COR-L47 (cell line): ENCODE measurements around the gene DGCR2.
"Not testable (repeated sequence)": the region's sequence is repeated elsewhere in the genome, so short reads cannot be mapped to it uniquely, and the experiment has no call there.

Experiments used
- DNase-seq: peaks from one replicate; lab custom pipeline; 2025; lab: John Stamatoyannopoulos, UW

DGCR2 gene

DNA sequence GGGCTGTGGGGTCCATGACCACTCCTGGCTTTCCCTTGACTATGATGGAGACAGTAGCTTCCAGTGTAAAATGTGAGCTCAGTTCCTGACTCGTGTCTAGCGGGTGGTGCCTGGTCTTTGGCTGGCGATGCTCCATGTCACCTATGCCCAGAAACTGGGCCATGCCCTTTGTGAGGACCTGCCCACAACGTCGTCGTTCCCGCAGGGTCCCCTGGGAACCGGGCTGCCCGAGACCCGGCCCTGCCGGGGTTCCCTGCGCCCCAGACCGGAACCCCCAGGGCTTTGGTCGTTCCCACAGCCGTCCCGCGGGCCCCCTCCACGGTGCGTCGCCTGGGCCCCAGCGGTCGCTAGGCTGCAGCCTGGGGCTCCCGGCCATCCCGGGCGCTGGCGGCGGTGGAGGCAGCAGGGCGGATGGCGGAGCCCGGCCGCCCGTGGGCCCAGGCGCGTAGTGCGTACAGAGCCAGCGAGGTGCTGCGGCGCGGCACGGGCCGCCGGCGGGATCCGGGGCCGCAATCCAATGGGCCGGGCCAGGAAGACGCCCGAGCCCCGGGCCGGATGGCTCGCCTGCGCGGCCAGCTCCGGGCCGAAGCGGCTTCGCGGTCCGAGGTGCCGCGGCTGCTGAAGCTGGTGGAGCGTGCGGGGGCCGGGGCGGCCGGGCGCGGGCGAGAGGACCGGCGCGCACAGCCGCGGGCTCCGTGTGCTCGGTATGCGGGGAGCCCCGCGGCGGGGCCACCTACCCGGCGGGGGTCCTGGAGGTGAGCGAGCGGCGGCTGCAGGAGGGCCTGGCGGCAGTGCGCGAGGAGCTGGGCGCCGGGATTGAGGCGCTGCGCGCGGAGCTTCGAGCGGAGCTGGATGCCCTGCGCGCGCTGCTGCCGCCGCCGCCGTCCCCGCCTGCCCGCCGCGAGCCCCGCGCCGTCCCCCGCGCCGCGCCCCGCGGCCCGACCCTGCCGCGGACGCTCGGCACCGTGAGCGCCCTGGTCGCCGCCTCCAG is 92.8 kb downstream of the DGCR2 start:
- DNase-seq: not testable (repeated sequence)

DNA sequence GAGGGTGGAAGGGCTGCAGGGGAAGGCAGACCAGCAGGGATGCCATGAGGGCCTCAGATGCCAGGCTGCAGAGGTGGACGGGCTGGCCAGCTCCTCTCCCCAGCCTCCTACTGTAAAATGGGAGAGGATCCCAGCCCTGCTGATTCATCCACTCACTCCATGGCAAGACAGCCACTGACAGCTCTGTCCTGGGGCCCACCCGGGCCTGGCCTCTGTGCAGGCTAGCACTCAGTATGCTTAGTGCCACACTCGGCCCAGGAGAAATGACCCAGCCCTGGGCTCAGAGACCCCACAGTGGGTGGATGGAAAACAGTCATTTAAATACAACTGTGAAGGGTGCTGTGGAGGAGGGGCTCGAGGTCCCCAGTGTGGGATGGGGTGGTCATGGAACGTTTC is 94.2 kb downstream of the DGCR2 start:
- DNase-seq: not testable (repeated sequence)

DNA sequence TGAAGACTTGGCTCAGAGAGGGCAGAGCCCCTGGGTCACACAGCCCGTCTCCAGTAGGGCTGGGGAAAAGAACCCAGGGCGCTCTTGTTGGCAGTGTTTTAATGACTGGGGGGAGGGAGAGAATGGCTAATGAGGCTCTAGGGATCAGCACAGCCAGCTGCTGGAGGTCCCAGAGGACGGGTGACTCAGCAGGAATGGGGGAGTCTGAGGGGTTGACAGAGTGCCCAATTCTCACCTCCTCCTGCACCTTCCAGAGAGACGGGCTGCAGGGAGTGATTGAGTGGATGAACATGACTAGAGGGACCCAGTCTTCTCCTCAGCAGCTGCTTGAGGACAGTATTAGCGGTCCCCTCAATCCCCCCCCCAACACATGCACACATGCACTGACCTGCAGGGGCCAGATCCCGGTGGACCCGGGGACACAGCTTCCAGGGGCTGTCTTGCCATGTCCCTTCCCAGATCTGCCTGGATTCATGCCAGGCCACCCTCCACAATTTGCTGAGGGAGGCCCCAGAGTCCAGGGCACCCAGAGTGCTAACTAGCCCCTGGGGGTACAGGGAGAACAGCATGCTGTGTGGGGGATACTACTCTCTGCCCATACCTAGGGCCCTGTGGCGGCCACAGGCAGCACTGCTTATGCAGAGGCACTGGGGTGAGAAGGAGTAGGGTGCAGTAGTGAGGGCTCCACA is 94.7 kb downstream of the DGCR2 start:
- not testable (repeated sequence) for DNase-seq

DNA sequence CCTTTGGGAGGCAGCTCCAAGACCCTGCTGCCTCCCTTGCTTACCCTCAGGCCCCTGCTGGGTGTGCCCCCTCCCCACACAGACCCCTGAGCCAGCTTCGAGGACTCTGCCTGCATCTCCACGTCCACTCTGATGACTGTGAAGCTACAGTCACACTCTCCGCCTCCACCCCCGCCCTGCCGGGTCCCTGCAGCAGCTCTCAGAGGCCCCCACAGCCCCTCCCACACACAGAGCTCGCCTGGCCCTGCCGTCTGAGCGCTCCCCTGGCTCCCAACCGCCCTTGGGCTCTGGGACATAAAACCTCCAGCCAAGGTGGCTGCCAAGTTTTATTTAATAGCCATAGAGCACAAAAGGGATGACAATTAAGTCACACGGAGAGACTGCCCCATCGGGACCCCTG is 96.1 kb downstream of the DGCR2 start:
- DNase-seq: not testable (repeated sequence)

DNA sequence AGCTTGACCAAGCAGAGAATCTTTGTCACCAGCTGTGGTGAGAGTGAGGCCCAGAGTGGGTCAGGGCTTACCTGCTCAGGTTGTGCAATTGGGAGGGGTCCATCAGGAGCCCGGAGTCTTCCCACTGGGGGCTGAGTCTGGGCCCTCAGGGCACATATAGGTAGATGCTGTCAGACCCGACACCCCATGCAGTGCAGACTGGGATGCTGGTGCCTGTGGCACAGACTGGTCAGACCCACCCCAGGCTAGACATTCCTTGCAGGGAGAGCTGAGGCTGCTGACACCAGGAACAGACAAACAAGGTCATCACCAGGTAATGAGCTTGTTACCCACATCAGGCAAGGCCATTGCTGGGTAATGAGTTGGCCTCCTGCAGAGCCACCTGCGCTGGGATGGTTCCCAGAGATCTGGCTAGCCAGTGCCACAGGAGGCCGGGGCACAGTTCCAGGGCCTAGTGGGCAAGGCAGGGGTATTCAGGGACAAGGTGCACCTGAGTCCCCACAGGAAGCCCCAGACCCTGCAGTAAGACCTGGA is 97.2 kb downstream of the DGCR2 start:
- DNase-seq: peak; percentile 67

DNA sequence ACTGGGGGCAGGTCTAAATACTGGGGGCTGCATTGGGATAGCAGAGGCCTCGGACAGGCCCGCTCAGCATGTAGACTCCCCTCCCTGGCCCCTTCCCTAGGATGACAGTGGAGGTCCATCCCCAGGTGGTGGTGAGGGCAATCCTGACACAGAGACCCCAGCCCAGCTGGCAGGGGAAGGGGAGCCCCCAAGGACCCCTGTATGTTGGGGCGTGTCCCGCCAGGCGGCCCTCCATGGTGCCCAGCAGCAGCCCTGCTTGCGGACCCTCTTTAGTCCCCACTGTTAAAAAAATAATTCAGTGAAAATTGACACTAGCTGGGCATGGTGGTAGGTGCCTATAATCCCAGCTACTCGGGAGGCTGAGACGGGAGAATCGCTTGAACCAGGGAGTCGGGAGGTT is 98.3 kb downstream of the DGCR2 start:
- DNase-seq: not testable (repeated sequence)

DNA sequence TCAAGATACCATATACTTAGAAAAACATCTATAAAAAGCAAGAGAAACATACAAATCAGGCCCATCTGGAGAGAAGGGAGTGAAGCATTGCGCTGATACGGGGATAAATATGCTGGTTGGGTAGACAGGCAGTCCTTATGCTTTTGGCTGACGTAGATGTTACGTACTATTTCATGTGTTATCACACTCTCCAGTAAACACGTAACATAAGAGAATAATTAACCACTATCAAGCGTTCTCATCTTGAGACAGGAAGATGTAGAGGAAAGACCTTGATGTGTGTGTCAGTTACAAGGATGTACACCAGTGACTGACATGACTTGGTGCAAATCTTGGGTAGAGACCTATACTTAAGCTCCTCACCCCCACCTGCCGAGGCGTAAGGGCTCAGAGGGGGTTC is 99.5 kb downstream of the DGCR2 start:
- no peak for DNase-seq

DNA sequence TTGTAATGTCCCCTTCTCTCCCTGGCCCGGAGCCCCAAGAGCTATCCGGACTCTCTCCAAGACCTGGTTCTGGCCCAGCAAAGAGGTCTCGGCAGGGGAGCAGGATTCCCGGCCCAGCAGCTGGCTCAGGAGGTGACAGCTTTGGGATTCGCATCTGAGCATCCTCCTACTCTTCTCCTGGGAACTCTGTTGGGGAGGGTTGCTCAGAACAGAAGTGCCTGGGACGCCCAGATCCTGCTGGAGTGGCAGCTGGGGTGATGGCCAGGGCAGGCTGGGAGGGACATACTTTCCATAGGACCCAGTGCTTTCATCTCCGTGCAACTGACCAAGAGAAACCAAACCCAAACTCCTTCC is 102.6 kb downstream of the DGCR2 start:
- no peak for DNase-seq

DNA sequence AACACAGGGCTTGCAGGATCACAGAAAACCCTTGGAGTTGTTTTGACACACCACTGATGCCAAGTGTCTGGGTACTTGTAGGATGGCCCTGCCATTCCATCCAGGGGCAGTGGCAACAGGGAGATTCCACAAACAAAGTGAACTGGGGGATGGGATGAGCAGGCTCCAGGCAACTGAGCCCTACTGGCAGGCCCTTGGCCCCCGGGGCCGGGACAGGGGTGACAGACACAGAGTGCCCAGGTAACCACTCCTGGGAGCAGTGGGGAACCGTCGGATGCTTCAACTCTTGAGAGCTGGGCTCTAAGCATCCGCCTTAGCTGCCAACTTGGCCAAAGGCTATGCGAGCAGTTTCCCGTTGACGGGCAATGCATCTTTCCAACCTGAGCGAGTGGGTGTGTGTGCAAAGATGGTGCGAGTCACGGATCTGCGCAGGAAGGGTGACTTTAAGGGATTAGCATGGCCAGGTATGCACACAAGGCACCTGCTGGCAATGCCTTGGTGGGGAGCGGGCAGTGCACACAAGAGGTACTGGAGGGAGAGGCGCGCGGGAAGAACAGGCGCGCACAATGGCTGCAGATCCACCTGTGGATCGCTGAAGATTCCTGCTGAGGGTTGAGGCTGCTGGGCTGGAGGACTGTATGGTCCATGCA is 103.1 kb downstream of the DGCR2 start:
- DNase-seq: no peak

DNA sequence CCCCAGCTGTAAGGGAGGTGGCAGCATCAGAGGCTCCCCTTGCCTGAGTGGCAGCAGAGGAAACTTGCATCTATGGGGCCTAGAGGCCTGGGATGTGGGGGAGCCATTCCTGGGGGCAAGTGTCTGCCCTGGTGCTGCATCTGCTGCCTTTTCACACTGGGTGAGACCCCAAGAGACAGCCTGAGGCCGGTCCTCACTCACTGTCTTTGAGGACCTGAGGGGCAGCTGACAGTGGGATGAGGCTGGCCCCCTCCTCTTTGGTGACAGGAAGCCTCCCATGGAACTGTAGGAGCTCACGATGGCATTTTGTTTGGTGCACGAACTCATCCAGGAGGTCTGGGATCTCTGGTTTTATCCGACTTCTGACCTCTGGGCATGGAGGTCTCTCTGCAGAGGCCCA is 104.0 kb downstream of the DGCR2 start:
- DNase-seq: no peak

DNA sequence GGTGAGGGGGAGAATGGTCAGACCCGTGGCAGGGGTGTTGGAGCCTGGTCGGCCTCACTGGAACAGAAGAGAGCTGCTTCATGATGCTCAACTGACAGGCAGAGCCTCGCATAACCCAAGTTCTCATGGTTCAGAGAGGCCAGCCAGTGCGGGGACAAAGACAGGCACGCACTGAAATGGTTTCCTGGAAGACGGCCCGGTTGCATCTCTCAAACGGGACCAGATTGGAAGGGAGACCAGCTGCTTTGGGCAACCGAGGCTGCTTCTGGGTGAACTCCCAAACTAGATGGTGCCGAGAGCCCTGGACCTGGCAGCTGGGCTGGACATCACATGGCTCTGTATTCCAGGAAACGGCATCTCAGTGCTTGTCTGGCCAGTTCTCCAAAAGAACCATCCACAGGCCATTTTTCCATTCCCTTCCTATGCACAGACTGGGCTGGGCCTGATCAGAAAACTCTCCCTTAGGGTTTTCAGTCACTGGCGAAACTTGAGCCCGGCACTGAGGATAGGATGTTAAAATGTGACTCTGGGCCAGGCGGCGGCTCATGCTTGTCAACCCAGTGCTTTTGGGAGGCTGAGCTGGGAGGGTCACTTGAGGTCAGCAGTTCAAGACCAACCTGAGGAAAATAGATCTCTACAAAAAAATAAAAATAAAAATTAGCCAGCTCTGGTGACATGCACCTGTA is 106.0 kb downstream of the DGCR2 start:
- DNase-seq: no peak

DNA sequence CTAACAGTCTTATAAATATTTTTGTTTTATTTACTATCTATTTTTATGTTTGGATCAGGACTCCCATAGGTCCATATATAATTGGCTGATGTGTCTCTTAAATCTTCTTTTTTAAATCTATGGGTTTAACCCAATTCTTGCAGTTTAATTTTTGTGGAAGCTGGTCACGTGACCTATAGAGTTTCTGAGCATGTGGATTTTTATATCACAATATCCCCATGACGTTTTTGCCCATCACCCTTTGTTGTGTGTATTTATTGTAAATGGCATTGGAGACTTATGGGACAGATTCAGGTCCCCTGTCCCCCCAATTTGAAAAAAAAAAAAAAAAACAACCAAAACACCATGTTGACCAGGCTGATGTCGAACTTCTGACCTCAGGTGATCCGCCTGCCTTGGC is 107.3 kb downstream of the DGCR2 start:
- no peak for DNase-seq

DNA sequence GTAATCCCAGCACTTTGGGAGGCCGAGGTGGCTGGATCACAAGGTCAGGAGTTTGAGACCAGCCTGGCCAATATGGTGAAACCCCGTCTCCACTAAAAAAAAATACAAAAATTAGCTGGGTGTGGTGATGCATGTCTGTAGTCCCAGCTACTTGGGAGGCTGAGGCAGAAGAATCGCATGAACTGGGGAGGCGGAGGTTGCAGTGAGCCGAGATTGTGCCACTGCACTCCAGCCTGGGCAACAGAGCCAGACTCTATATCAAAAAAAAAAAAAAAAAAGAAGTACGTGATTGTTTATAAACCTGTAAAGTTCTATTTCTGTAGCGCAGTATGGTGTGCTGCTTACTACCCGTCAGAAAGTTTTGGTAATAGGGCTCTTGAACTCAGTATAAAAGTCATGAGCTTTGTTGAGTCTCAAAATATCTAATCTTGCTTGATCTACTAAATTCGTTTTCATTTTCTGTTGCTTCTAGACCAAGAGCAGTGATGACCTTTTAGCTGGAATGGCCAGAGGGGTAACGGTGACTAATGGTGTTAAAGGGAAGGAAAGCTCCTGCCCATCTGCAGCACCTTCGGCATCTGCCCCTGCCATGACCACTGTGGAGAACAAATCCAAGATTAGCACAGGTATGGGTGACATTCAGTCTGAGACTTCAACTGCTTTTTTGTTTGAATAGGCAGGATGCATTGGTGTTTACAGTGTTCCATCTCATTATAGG is 108.2 kb downstream of the DGCR2 start:
- DNase-seq: not testable (repeated sequence)

DNA sequence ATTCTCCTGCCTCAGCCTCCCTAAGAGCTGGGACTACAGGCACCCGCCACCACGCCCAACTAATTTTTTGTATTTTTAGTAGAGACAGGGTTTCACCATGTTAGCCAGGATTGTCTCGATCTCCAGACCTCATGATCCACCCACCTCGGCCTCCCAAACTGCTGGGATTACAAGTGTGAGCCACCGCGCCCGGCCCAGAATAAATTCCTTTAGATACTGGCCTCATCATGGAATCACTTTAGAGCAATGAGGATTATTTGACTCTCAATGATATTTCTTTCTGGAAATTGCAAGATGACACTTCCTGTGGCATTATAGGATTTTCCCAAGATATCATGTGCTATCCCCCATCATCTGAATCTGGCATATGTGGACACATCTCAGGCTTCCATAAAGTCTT is 108.8 kb downstream of the DGCR2 start:
- not testable (repeated sequence) for DNase-seq

DNA sequence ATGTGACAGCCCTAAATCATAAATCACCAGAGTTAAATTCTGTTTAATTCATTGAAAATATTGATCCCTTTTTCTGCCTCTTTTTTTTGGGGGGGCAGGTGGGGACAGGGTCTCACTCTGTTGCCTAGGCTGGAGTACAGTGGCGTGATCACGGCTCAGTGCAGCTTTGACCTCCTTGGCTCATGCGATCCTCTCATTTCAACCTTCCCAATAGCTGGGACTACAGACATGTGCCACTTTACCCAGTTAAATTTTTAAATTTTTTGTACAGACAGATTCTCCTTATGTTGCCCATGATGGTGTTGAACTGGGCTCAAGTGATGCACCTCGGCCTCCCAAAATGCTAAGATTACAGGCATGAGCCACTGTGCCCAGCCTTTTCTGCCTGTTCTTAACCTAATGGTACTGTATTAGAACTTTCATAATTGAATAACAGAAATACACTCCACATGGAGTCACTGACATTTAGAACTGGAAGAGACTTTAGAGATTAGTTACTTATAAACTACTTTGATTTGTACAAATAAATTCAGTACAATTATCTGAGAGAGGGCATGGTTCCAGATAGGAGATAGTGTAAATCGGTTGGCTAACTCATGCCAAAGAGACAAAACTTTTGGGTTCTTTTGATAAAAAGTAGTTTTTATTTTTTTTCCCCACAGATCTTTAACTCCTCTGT is 109.8 kb downstream of the DGCR2 start:
- no peak for DNase-seq

DNA sequence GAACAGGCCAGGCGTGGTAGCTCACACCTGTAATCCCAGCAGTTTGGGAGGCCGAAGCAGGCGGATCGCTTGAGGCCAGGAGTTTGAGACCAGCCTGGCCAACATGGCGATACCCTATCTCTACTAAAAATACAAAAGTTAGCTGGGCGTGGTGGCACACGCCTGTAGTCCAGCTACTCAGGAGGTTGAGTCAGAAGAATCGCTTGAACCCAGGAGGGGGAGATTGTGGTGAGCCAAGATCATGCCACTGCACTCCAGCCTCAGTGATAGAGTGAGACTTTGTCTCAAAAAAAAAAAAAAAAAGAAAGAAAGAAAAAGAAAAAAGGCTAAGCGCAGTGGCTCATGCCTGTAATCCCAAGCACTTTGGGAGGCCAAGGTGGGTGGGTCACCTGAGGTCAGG is 110.6 kb downstream of the DGCR2 start:
- not testable (repeated sequence) for DNase-seq

DNA sequence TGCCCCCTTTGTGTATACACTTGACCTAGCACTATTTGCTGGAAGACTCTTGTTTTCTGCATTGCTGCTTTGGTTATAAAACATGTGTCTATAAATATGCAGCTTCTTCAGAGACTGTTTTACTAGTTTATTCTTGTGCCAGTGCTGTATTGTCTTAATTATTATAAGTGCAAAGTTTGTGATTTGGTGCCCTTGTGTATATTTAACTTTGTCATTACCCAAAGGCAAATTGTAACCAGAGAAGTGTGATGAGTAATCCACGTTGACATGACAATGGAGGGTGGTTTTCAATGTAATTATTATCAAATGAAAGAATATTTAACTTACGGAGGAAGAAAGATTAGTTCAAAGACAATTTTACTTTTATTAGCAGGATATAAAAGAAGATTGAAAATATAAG is 111.1 kb downstream of the DGCR2 start:
- no peak for DNase-seq

DNA sequence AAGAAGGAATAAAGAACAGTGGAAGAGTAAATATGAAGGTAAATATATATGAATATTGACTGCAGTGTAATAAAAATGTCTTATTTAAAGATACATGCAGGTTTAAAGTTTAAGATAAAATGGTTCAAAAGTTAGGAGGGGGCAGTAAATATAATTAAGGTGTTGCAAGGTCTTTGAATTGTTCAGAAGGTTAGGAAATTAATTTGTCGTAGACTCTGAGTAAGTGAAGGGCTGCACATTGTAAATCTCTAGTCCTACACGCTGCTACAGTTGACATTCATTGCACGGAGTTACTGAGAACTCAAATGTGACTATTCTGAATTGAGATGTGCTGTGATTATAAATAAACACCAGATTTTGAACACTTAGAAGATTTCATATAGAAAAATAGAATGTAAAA is 116.3 kb downstream of the DGCR2 start:
- no peak for DNase-seq

DNA sequence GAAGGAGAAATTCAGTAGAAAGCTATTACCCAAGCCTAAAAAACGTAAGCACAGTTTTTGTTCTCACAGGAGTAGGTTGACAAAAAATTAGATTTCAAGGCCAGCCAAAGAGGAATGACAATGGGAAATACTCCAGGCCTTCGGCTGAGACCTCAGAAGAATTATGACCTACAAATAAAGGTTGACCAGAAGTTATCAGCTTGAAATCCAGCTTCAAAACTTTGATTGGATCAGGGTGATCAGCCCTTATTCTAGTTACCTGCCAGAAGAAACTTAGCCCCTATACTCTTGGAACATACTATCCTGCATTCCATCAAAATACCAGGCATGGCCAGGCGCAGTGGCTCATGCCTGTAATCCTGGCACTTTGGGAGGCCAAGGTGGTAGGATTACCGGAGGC is 117.7 kb downstream of the DGCR2 start:
- no peak for DNase-seq

DNA sequence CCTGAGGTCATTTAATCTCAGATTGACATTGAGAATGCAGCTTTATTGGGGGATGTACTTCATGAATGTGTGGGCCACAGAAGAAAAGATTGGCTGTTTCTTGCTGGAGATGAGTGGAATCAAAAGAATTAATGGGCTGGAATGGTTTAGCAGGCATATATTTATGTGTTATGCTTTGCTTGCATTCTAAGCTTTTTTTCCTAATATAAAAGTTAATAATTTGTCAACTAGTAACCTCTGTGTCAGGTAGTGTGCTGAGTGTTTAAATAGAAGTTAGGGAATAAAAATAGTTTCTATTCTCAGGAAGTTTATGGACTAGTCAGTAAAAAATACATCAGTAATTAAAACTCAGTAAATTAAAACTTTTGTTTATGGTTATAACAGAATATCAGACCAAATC is 118.7 kb downstream of the DGCR2 start:
- no peak for DNase-seq

DNA sequence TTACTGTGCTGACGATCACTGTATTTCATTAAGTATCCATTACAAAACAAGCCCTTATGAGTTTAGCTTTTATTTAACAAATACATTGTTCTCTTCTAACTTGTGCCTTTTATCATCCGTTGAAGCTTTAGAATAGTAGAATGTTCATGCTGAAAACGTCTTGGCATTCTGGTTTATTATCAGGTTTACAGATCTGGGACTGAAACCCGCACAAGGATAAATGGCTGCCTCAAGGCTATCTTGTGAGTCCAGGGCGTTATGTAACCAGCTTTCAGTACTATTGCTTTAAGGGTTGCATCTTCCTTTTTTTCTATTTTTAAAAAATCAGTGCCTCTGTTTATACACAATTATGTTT is 119.6 kb downstream of the DGCR2 start:
- no peak for DNase-seq
